ENCODE measurements around the gene RYR2.

RYR2 gene

GRCh38 chr1:237227476-237227875, 185.5 kb downstream of the RYR2 start:
- no peak overlapping the region for H3K4me3 ChIP-seq (ENCODE audit: low read length)
- H2AFZ ChIP-seq (ENCODE audit: low read depth, low read length), result no peak overlapping the region
- H3K27me3 ChIP-seq (ENCODE audit: low read depth, low read length), result 0 out of 2 replicates have a peak, but pooled peaks cover 6% of the 10 kb centered on the region
- H3K4me2 ChIP-seq (ENCODE audit: low read length), result no peak overlapping the region
- TF ChIP-seq CTCF (IDR thresholded peaks at IDR 0.05; ENCODE audit: low read depth, low read length) (no peak), EZH2phosphoT487 (IDR thresholded peaks at IDR 0.05; ENCODE audit: low read depth) (no peak)
- no peak overlapping the region for H3K9ac ChIP-seq (ENCODE audit: low read length)
- no peaks in the 10 kb centered on the region for H3K36me3 ChIP-seq (replicated peaks; ENCODE audit: low read depth, low read length)
- H3K4me1 ChIP-seq (ENCODE audit: low read length), result no peaks in the 10 kb centered on the region
- H3K9me3 ChIP-seq (ENCODE audit: insufficient read depth, low read length), result no peaks in the 10 kb centered on the region
- no peaks in the 10 kb centered on the region for H3K79me2 ChIP-seq (ENCODE audit: low read length)
- no peaks in the 10 kb centered on the region for H4K20me1 ChIP-seq (ENCODE audit: insufficient read depth, low read length)
- no peak overlapping the region for H3K27ac ChIP-seq (ENCODE audit: low read length)

- H3K4me1 ChIP-seq (ENCODE audit: low read length), result no peaks in the 10 kb centered on the region
- H3K9me3 ChIP-seq (ENCODE audit: insufficient read depth, low read length), result no peaks in the 10 kb centered on the region
- peaks cover 13% of the 10 kb centered on the region for H3K27me3 ChIP-seq (ENCODE audit: low read depth, low read length)
- H4K20me1 ChIP-seq (ENCODE audit: insufficient read depth, low read length), result no peaks in the 10 kb centered on the region
- no peak overlapping the region for H3K4me3 ChIP-seq (ENCODE audit: low read length)
- H3K9ac ChIP-seq (ENCODE audit: low read length), result no peak overlapping the region
- no peaks in the 10 kb centered on the region for H3K79me2 ChIP-seq (ENCODE audit: low read length)
- H3K36me3 ChIP-seq (replicated peaks; ENCODE audit: low read depth, low read length), result no peaks in the 10 kb centered on the region
- H2AFZ ChIP-seq (ENCODE audit: low read depth, low read length), result no peak overlapping the region
- H3K4me2 ChIP-seq (ENCODE audit: low read length), result no peak overlapping the region
- no peak overlapping the region for H3K27ac ChIP-seq (ENCODE audit: low read length)
- TF ChIP-seq CTCF (IDR thresholded peaks at IDR 0.05; ENCODE audit: low read depth, low read length) (no peak), EZH2phosphoT487 (IDR thresholded peaks at IDR 0.05; ENCODE audit: low read depth) (no peak)
Observed at GRCh38 chr1:237228421-237228820, 186.4 kb downstream of the RYR2 start.

GRCh38 chr1:237229333-237229732, 187.3 kb downstream of the RYR2 start:
- H3K79me2 ChIP-seq (ENCODE audit: low read length), result no peaks in the 10 kb centered on the region
- TF ChIP-seq EZH2phosphoT487 (IDR thresholded peaks at IDR 0.05; ENCODE audit: low read depth), result no peak
- TF ChIP-seq CTCF (IDR thresholded peaks at IDR 0.05; ENCODE audit: low read depth, low read length), result no peak
- no peaks in the 10 kb centered on the region for H3K36me3 ChIP-seq (replicated peaks; ENCODE audit: low read depth, low read length)
- H3K27me3 ChIP-seq (ENCODE audit: low read depth, low read length), result peaks cover 16% of the 10 kb centered on the region
- H3K4me1 ChIP-seq (ENCODE audit: low read length), result no peaks in the 10 kb centered on the region
- H3K27ac ChIP-seq (ENCODE audit: low read length), result no peak overlapping the region
- H3K4me2 ChIP-seq (ENCODE audit: low read length), result no peak overlapping the region
- H3K9ac ChIP-seq (ENCODE audit: low read length), result no peak overlapping the region
- no peak overlapping the region for H2AFZ ChIP-seq (ENCODE audit: low read depth, low read length)
- H3K4me3 ChIP-seq (ENCODE audit: low read length), result no peak overlapping the region
- no peaks in the 10 kb centered on the region for H3K9me3 ChIP-seq (ENCODE audit: insufficient read depth, low read length)
- H4K20me1 ChIP-seq (ENCODE audit: insufficient read depth, low read length), result no peaks in the 10 kb centered on the region

GRCh38 chr1:237232501-237232900, 190.5 kb downstream of the RYR2 start:
- Histone ChIP-seq H3K4me3 (ENCODE audit: low read length) (no peak overlapping the region), H2AFZ (ENCODE audit: low read depth, low read length) (no peak overlapping the region), H3K4me1 (ENCODE audit: low read length) (no peaks in the 10 kb centered on the region), H3K79me2 (ENCODE audit: low read length) (no peaks in the 10 kb centered on the region), H3K36me3 (replicated peaks; ENCODE audit: low read depth, low read length) (no peaks in the 10 kb centered on the region), H3K27ac (ENCODE audit: low read length) (no peak overlapping the region), H3K9ac (ENCODE audit: low read length) (no peak overlapping the region), H3K27me3 (ENCODE audit: low read depth, low read length) (peaks cover 19% of the 10 kb centered on the region), H3K9me3 (ENCODE audit: insufficient read depth, low read length) (no peaks in the 10 kb centered on the region), H4K20me1 (ENCODE audit: insufficient read depth, low read length) (no peaks in the 10 kb centered on the region), H3K4me2 (ENCODE audit: low read length) (no peak overlapping the region)
- TF ChIP-seq EZH2phosphoT487 (IDR thresholded peaks at IDR 0.05; ENCODE audit: low read depth), result no peak
- TF ChIP-seq CTCF (IDR thresholded peaks at IDR 0.05; ENCODE audit: low read depth, low read length), result no peak

Measured in OCI-LY3 (cell line).